HK-2 (cell line): ENCODE results near the gene NFYA.
"Not testable (repeated sequence)": the region's sequence is repeated elsewhere in the genome, so short reads cannot be mapped to it uniquely, and the experiment has no call there.

ENCODE experiments used
- DNase-seq: peaks from one replicate; pipeline ENCODE4 v3.0.0-alpha.2; 2018; ENCODE audit not compliant: unreplicated experiment

Gene NFYA

GRCh38 chr6:41115027-41115426 lies 42.3 kb downstream of the NFYA start:
- not testable (repeated sequence) for DNase-seq

- no peak for DNase-seq
Observed at GRCh38 chr6:41119508-41119907, 46.7 kb downstream of the NFYA start.

GRCh38 chr6:41120058-41120457 lies 47.3 kb downstream of the NFYA start:
- no peak for DNase-seq

GRCh38 chr6:41122373-41122772 lies 49.6 kb downstream of the NFYA start:
- DNase-seq = no peak

- no peak for DNase-seq
Observed at GRCh38 chr6:41122918-41123317, 50.1 kb downstream of the NFYA start.

- no peak for DNase-seq
Observed at GRCh38 chr6:41125282-41125681, 52.5 kb downstream of the NFYA start.

GRCh38 chr6:41132254-41132653 lies 59.5 kb downstream of the NFYA start:
- no peak for DNase-seq

GRCh38 chr6:41135062-41135832 lies 62.5 kb downstream of the NFYA start:
- DNase-seq = no peak

GRCh38 chr6:41136911-41137310 lies 64.1 kb downstream of the NFYA start:
- no peak for DNase-seq

- DNase-seq = no peak
Observed at GRCh38 chr6:41147917-41148316, 75.1 kb downstream of the NFYA start.
